HCT116 (cell line): ENCODE measurements around the gene OCRL. TPM values are rescaled to one million over a fixed set of nuclear protein-coding genes. Genes with fewer than 3 reads are reported as not detected.

Source experiments
- ATAC-seq: fragments of 200-7000 bp; cut with Tn5 transposase; 2 replicates; pipeline ENCODE4 v1.9.1; 2020; ENCODE audit warnings: mild to moderate bottlenecking, moderate library complexity
- BruUV-seq: library from RNA; stranded (reverse); fragments of 400-500 nt; replicated peaks from 2 replicates; lab custom pipeline; 2021; lab: Mats Ljungman, UMichigan
- CTCF ChIA-PET: fragments of 300-600 bp; sonication (Branson Sonifier 250); formaldehyde crosslinking; loops from one replicate; lab custom pipeline; 2021; ENCODE audit warnings: antibody characterized with exemption; lab: Charles Lee
- POLR2A ChIA-PET: fragments of 300-600, 350-600 bp; sonication (Branson Sonifier 250); formaldehyde crosslinking; loops from one replicate; lab custom pipeline; 2021; ENCODE audit warnings: antibody characterized with exemption; lab: Charles Lee
- RAD21 ChIA-PET, 2 experiments: fragments of 300-600 bp; sonication (Branson Sonifier 250); formaldehyde crosslinking; loops; one replicate each; lab custom pipeline; 2023; ENCODE audit warnings: low total read pairs in 2 of 2; ENCODE audit not compliant: uncharacterized antibody in 2 of 2, unreplicated experiment in 2 of 2, low non-redundant PET in 1 of 2; lab: Charles Lee
- DNase-seq: peaks from one replicate; pipeline ENCODE4 v3.0.0-alpha.2; 2010; ENCODE audit warnings: low read depth, low spot score
- H2AFZ ChIP-seq: fragments of 200-600 bp; shearing (Covaris generic), sonication (generic); 2 replicates; pipeline ENCODE4 v1.6.1; 2017; ENCODE audit warnings: low read depth, mixed run types, mixed read lengths, antibody characterized with exemption, low read length; ENCODE audit not compliant: poor library complexity, severe bottlenecking
- H3K27ac ChIP-seq: 2 replicates; pipeline ENCODE4 v1.5.1; 2012; ENCODE audit warnings: low read depth, low read length
- H3K27me3 ChIP-seq: fragments of 200-600 bp; sonication (generic); 2 replicates; pipeline ENCODE4 v1.6.1; 2016; ENCODE audit warnings: mixed run types, low read length, mixed read lengths; ENCODE audit not compliant: insufficient read depth
- H3K36me3 ChIP-seq, 2 experiments: fragments of 200-500 bp in 1 of 2; fragments of 200-600 bp in 1 of 2; sonication (Bioruptor generic) in 1 of 2; sonication (generic) in 1 of 2; 2 replicates each; pipeline versions ENCODE4 v1.5.1 to v1.6.1; 2014 to 2016; ENCODE audit warnings: low read length in 2 of 2, inconsistent platforms in 1 of 2, mixed read lengths in 1 of 2, mixed run types in 1 of 2; ENCODE audit not compliant: insufficient read depth in 2 of 2, control insufficient read depth in 1 of 2
- H3K4me1 ChIP-seq, 2 experiments: fragments of 200-600 bp in 1 of 2; sonication (generic) in 1 of 2; 2 replicates each; pipeline versions ENCODE4 v1.5.1 to v1.6.1; 2012 to 2017; ENCODE audit warnings: low read length in 2 of 2, inconsistent platforms in 1 of 2, mild to moderate bottlenecking in 1 of 2, mixed read lengths in 1 of 2, mixed run types in 1 of 2, moderate library complexity in 1 of 2; ENCODE audit not compliant: insufficient read depth in 2 of 2, control insufficient read depth in 1 of 2
- H3K4me2 ChIP-seq: fragments of 200-600 bp; sonication (generic); 2 replicates; pipeline ENCODE4 v1.6.1; 2017; ENCODE audit warnings: mixed run types, low read length, mixed read lengths
- H3K4me3 ChIP-seq, 2 experiments: fragments of 200-600 bp in 1 of 2; sonication (generic) in 1 of 2; replicated peaks in 1 of 2; 2 replicates each; pipeline ENCODE4 v1.5.1; 2011 to 2016; ENCODE audit warnings: low read length in 2 of 2, control low read depth in 1 of 2, low read depth in 1 of 2, mild to moderate bottlenecking in 1 of 2, mixed read lengths in 1 of 2, mixed run types in 1 of 2
- H3K79me2 ChIP-seq: fragments of 200-600 bp; sonication (generic); 2 replicates; pipeline ENCODE4 v1.6.1; 2017; ENCODE audit warnings: mild to moderate bottlenecking, mixed run types, low read length, moderate library complexity, mixed read lengths; ENCODE audit not compliant: insufficient read depth
- H3K9ac ChIP-seq: fragments of 200-600 bp; sonication (generic); 2 replicates; pipeline ENCODE4 v1.6.1; 2016; ENCODE audit warnings: low read length, mixed read lengths
- H3K9me2 ChIP-seq: fragments of 200-600 bp; sonication (generic), shearing (Covaris generic); 2 replicates; pipeline ENCODE4 v1.6.1; 2017; ENCODE audit warnings: mixed run types, mild to moderate bottlenecking, moderate library complexity; ENCODE audit not compliant: insufficient read depth
- H3K9me3 ChIP-seq, 2 experiments: fragments of 200-500 bp in 1 of 2; fragments of 200-600 bp in 1 of 2; sonication (Bioruptor generic) in 1 of 2; sonication (generic) in 1 of 2; 2 replicates each; pipeline ENCODE4 v1.6.1; 2014 to 2017; ENCODE audit warnings: low read length in 2 of 2, mixed read lengths in 2 of 2, inconsistent platforms in 1 of 2, low read depth in 1 of 2, mild to moderate bottlenecking in 1 of 2, mixed run types in 1 of 2, moderate library complexity in 1 of 2; ENCODE audit not compliant: control insufficient read depth in 1 of 2, insufficient read depth in 1 of 2
- H4K20me1 ChIP-seq: fragments of 200-600 bp; sonication (generic), shearing (Covaris generic); 2 replicates; pipeline ENCODE4 v1.6.1; 2017; ENCODE audit warnings: mixed run types, mild to moderate bottlenecking, moderate library complexity; ENCODE audit not compliant: insufficient read depth
- CEBPB ChIP-seq: IDR thresholded peaks from 2 replicates; pipeline ENCODE4 v1.6.1; 2012; ENCODE audit warnings: low read depth
- CTCF ChIP-seq, 3 experiments: fragments of 200-600 bp in 1 of 3; sonication (generic) in 1 of 3; IDR thresholded peaks in 2 of 3; conservative IDR thresholded peaks in 1 of 3; 2 replicates each; pipeline ENCODE4 v1.5.1; 2012 to 2017; ENCODE audit warnings: low read depth in 2 of 3, low read length in 2 of 3, antibody characterized with exemption in 1 of 3, borderline replicate concordance in 1 of 3, control low read depth in 1 of 3, mild to moderate bottlenecking in 1 of 3, mixed read lengths in 1 of 3, mixed run types in 1 of 3, moderate library complexity in 1 of 3; ENCODE audit not compliant: insufficient read depth in 1 of 3
- EGR1 ChIP-seq: IDR thresholded peaks from 2 replicates; pipeline ENCODE4 v1.6.1; 2012; ENCODE audit warnings: low read depth
- EZH2 ChIP-seq: fragments of 200-600 bp; sonication (generic); IDR thresholded peaks from 2 replicates; pipeline ENCODE4 v1.6.1; 2017; ENCODE audit warnings: antibody characterized with exemption, mixed run types
- EZH2phosphoT487 ChIP-seq: fragments of 200-600 bp; IDR thresholded peaks from 2 replicates; pipeline ENCODE4 v1.6.1; 2018; ENCODE audit warnings: antibody characterized with exemption, borderline replicate concordance
- RAD21 ChIP-seq: IDR thresholded peaks from 2 replicates; pipeline ENCODE4 v1.6.1; 2012; ENCODE audit warnings: low read depth, mild to moderate bottlenecking
- REST ChIP-seq: IDR thresholded peaks from 2 replicates; pipeline ENCODE4 v1.6.1; 2012; ENCODE audit warnings: low read depth
- SP1 ChIP-seq: IDR thresholded peaks from 2 replicates; pipeline ENCODE4 v1.6.1; 2012; ENCODE audit warnings: low read depth
- SRF ChIP-seq: IDR thresholded peaks from 2 replicates; pipeline ENCODE4 v1.6.1; 2012; ENCODE audit warnings: low read depth
- ZFX ChIP-seq: fragments of 450-650 bp; IDR thresholded peaks from 2 replicates; pipeline ENCODE4 v1.6.1; 2017
- intact Hi-C: fragments of 100-400 bp; cut with micrococcal nuclease; formaldehyde crosslinking; loops from 2 replicates; pipeline ENCODE4 v1.10.0; 2022
- total RNA-seq: library from RNA; stranded (reverse); gene quantifications from one replicate; pipeline ENCODE4 v1.2.1, GENCODE V29; 2021; ENCODE audit not compliant: unreplicated experiment

OCRL gene
- total RNA-seq, 1 experiment from 2014 or later, result 19.8 TPM

- H3K4me2 ChIP-seq, result no peak overlapping the region
- POLR2A ChIA-PET, result no interaction called here
Observed at GRCh38 chrX:129525162-129525561, 14.9 kb upstream of the OCRL start.

GRCh38 chrX:129525896-129526295 lies 14.2 kb upstream of the OCRL start:
- no peaks in the 10 kb centered on the region for H3K9me3 ChIP-seq
- no TSS peak for BruUV-seq
- no peaks in the 10 kb centered on the region for H3K36me3 ChIP-seq
- intact Hi-C loops, result no loop called here
- ChIA-PET POLR2A (no interaction called here), CTCF (interaction anchor here (0.7 kb wide), 1 partner anchor 212 kb away, joined by 3 read pairs; no protein-coding TSS in a partner anchor), RAD21 (no interaction called here)
- H3K9ac ChIP-seq, result no peak overlapping the region
- H3K9me2 ChIP-seq, result no peaks in the 10 kb centered on the region
- H3K27me3 ChIP-seq, result no peaks in the 10 kb centered on the region
- no peak overlapping the region for H3K4me3 ChIP-seq
- no peak overlapping the region for H3K27ac ChIP-seq
- no peak overlapping the region for H3K4me2 ChIP-seq
- peaks cover 5 to 7% of the 10 kb centered on the region in 2 experiments; a peak in 3 of 4 replicates for H3K4me1 ChIP-seq
- no peak overlapping the region for H2AFZ ChIP-seq
- ATAC-seq, result no peak
- DNase-seq, result no peak
- peaks cover 11% of the 10 kb centered on the region for H3K79me2 ChIP-seq
- no peaks in the 10 kb centered on the region for H4K20me1 ChIP-seq
- TF ChIP-seq SP1 (no peak), EGR1 (no peak), CTCF (IDR thresholded peaks at IDR 0.05 in 2 of 3, conservative IDR thresholded peaks at IDR 0.05 in 1 of 3; ENCODE audit: borderline replicate concordance in 1 of 3, insufficient read depth in 1 of 3, low read depth in 2 of 3, low read length in 2 of 3) (no peak), CEBPB (no peak), EZH2 (no peak), SRF (no peak), REST (no peak)

More at GRCh38 chrX:129525162-129525561, 14.9 kb upstream of the OCRL start:
- H4K20me1 ChIP-seq, result no peaks in the 10 kb centered on the region
- H3K4me3 ChIP-seq, result no peak overlapping the region
- no TSS peak for BruUV-seq
- no peaks in the 10 kb centered on the region for H3K9me3 ChIP-seq
- no peak for ATAC-seq
- H3K27me3 ChIP-seq, result no peaks in the 10 kb centered on the region
- peaks cover 14% of the 10 kb centered on the region for H3K79me2 ChIP-seq
- H3K9me2 ChIP-seq, result no peaks in the 10 kb centered on the region
- no peak for DNase-seq
- H2AFZ ChIP-seq, result no peak overlapping the region
- H3K36me3 ChIP-seq, result no peaks in the 10 kb centered on the region
- no peak overlapping the region for H3K27ac ChIP-seq
- ChIA-PET CTCF (no interaction called here), RAD21 (no interaction called here)
- peaks cover 5 to 7% of the 10 kb centered on the region in 2 experiments; a peak in 3 of 4 replicates for H3K4me1 ChIP-seq
- no peak overlapping the region for H3K9ac ChIP-seq
- intact Hi-C loops, result no loop called here
- TF ChIP-seq ZFX (no peak), SP1 (no peak), RAD21 (no peak), CTCF (IDR thresholded peaks at IDR 0.05 in 2 of 3, conservative IDR thresholded peaks at IDR 0.05 in 1 of 3; ENCODE audit: borderline replicate concordance in 1 of 3, insufficient read depth in 1 of 3, low read depth in 2 of 3, low read length in 2 of 3) (no peak), EZH2phosphoT487 (no peak)
